HepG2 (cell line): ENCODE data around the gene LITAFD. TPM values are rescaled to one million over a fixed set of nuclear protein-coding genes. Genes with fewer than 3 reads are reported as not detected.
A peak's percentile ranks its signal among the peaks of the same experiment; 100 is the strongest.

Experiments
- CREBL2 ChIP-seq: sonication (generic); formaldehyde crosslinking; IDR thresholded peaks from 2 replicates; pipeline ENCODE4 v1.8.1; 2023; ENCODE audit warnings: missing genetic modification reagents, mild to moderate bottlenecking, borderline replicate concordance
- CSRNP2 ChIP-seq: sonication (generic); formaldehyde crosslinking; conservative IDR thresholded peaks from 2 replicates; pipeline ENCODE4 v1.8.0; 2022; ENCODE audit warnings: low read depth, missing genetic modification reagents
- LBX2 ChIP-seq: sonication (generic); formaldehyde crosslinking; IDR thresholded peaks from 2 replicates; pipeline ENCODE4 v1.5.0; 2020; ENCODE audit warnings: missing genetic modification reagents, mild to moderate bottlenecking, borderline replicate concordance
- MIER2 ChIP-seq: IDR thresholded peaks from 2 replicates; pipeline ENCODE4 v1.6.1; 2016; ENCODE audit warnings: missing biosample characterization, missing genetic modification reagents
- ZBTB10 ChIP-seq: sonication (generic); formaldehyde crosslinking; IDR thresholded peaks from 2 replicates; pipeline ENCODE4 v1.4.0; 2020; ENCODE audit warnings: missing genetic modification reagents, borderline replicate concordance
- ZKSCAN1 ChIP-seq: fragments of 150-350 bp; IDR thresholded peaks from 2 replicates; pipeline ENCODE4 v1.6.1; 2014; ENCODE audit warnings: low read length
- ZNF160 ChIP-seq: sonication (generic); formaldehyde crosslinking; IDR thresholded peaks from 2 replicates; pipeline ENCODE4 v1.8.0; 2022; ENCODE audit warnings: mild to moderate bottlenecking, inconsistent platforms, missing genetic modification reagents
- ZNF318 ChIP-seq: sonication (generic); formaldehyde crosslinking; IDR thresholded peaks from 2 replicates; pipeline ENCODE4 v1.4.0; 2020; ENCODE audit warnings: mild to moderate bottlenecking, missing genetic modification reagents
- ZNF552 ChIP-seq: sonication (generic); formaldehyde crosslinking; IDR thresholded peaks from 2 replicates; pipeline ENCODE4 v1.9.0; 2022; ENCODE audit warnings: missing genetic modification reagents, mild to moderate bottlenecking, borderline replicate concordance
- ZNF607 ChIP-seq: sonication (generic); formaldehyde crosslinking; IDR thresholded peaks from 2 replicates; pipeline ENCODE4 v1.5.1; 2020; ENCODE audit warnings: missing genetic modification reagents, mild to moderate bottlenecking, borderline replicate concordance
- ZNF660 ChIP-seq: sonication (generic); formaldehyde crosslinking; IDR thresholded peaks from 2 replicates; pipeline ENCODE4 v1.5.1; 2020; ENCODE audit warnings: mild to moderate bottlenecking, low read depth, missing genetic modification reagents, borderline replicate concordance
- ZNF878 ChIP-seq: sonication (generic); formaldehyde crosslinking; IDR thresholded peaks from 2 replicates; pipeline ENCODE4 v1.8.1; 2023; ENCODE audit warnings: mild to moderate bottlenecking, missing genetic modification reagents, moderate library complexity
- polyA plus RNA-seq, 8 experiments: library from polyadenylated mRNA; depleted of rRNA in 3 of 8; stranded (reverse) in 7 of 8; unstranded in 1 of 8; fragments of >200 nt; fragmentation: Illumina TruSeq in 4 of 8; extraction: Trizol in 4 of 8; gene quantifications; 2 replicates each; pipeline versions ENCODE4 v1.2.1 to v1.2.3, GENCODE V29; 2011 to 2016; ENCODE audit warnings: low read depth in 4 of 8, missing spikeins in 1 of 8, mixed read lengths in 1 of 8; ENCODE audit not compliant: insufficient read depth in 1 of 8
- total RNA-seq, 5 experiments: library from RNA; depleted of rRNA; stranded (reverse); fragments of >200 nt; fragmentation: Illumina TruSeq; extraction: Trizol; gene quantifications; 2 replicates each; pipeline ENCODE4 v1.2.3, GENCODE V29; 2016; ENCODE audit warnings: low read depth in 1 of 5

LITAFD gene
- total and polyA plus RNA-seq, 2 of the 13 experiments (the other 11 are each of a cell fraction or from before 2014, with no cell fraction given), result not detected

- TF ChIP-seq LBX2 (0 out of 2 replicates have a peak, but pooled peaks have one; percentile 65), ZBTB10 (CRISPR knock-in tag) (no peak; the same call in 1 of the 2 replicates), CSRNP2 (CRISPR knock-in tag) (no peak), CREBL2 (CRISPR knock-in tag) (0 out of 2 replicates have a peak, but pooled peaks have one; percentile 26), ZKSCAN1 (no peak), ZNF552 (CRISPR knock-in tag) (no peak), ZNF878 (peak; percentile 61; the same call in 1 of the 2 replicates), ZNF318 (CRISPR knock-in tag) (peak; percentile 79; the same call in 1 of the 2 replicates), ZNF660 (CRISPR knock-in tag) (no peak), ZNF607 (CRISPR knock-in tag) (peak; percentile 79), MIER2 (CRISPR knock-in tag) (peak; percentile 57; the same call in 1 of the 2 replicates), ZNF160 (CRISPR knock-in tag) (peak; percentile 81; the same call in 1 of the 2 replicates)
Measured at GRCh38 chr16:8866118-8866883, 15.8 kb upstream of the LITAFD start (continued).
